Left kidney (tissue), 2 donors: Measurements from ENCODE around the gene MBP. TPM values are rescaled to one million over a fixed set of nuclear protein-coding genes. Genes with fewer than 3 reads are reported as not detected.

Source experiments
- DNase-seq: peaks from one replicate; pipeline ENCODE4 v3.0.0-alpha.2; 2013
- polyA plus RNA-seq: library from polyadenylated mRNA; unstranded; fragments of 120-200 nt; gene quantifications from one replicate; pipeline ENCODE4 v1.2.1, GENCODE V29; 2013; ENCODE audit not compliant: insufficient read length

The MBP gene
- polyA plus RNA-seq, 1 donor, result 17.1 TPM

DNA sequence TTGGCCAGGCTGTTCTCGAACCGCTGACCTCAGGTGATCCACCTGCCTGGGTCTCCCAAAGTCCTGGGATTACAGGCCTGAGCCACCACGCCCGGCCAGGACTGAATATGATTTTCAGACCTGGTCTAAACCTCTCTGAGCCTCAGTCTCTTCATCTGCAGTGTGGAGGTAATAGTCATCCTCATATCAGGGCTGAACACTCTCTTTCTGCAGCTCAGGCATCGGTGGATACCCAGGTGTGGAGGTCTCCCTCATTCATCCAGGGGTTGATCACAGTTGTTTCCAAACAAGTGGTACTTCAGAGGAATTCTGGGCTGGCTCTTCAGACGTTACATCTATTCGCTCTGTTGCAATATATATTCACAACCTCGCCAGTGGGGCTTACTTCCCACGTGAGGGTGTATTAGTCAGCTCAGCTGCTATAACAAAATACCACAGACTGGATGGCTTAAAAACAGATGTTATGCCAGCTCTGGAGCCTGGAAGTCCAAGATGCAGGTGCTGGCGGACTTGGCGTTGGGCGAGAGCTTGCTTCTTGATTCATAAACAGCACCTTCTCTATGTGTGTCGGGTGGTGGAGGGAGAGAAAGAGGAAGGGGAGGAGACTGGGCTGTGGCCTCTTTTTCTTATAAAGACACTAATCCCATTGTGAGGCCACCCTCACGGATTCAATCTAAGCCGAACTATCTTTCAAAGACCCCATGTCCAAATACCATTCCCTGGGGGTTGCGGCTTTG, 2.9 kb upstream of the MBP start:
- DNase-seq, result no peak

DNA sequence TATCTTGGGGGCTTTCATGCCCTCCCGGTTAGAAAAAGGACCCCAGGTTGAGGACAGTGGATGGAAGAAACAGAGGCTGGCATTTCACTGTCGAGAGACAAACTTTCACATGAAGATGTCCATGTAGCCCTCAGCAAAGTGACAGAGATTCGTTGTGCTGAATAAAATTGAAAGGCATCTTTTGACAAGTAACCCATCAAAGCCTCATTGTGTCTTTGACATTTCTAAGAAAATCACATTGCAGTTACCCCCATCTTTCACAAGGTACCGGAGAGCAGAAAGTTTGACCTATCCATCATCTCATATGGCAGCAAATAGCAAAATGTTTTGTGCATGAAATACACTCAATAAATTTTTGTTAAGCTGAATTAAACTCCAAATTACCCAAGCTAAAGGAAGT, 2.0 kb upstream of the MBP start:
- DNase-seq, result no peak

DNA sequence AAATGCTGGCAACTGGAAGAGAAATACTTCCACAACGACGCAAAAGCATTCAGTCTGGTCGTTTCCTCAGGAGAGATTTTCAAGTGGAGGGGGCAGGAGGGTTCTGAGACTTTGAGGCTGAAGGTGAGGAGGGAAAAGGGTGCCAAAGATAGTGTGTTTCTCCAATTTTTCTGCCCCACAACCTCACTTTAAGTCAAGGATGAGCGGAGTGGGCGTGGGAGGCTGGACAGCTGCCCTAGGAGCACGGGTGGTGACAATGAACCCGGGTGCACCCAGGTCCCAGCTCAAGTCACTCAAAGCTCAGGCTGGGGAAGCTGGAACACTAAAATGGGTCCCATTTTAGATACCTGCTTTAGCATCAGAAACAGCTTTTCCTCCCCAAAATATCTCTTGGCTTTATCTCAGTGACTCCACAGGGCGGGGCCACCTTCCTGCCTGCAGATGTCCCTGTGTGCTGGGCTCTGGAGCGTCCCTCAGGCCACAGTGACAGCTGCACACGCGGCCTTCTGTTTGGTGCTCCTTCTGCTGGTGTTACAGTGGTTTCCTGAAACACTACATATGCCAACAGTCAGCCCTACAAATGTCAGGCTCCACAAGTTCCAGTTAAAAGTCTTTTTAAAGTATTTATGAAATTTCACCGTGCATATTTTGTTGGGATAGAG, 1.4 kb upstream of the MBP start:
- no peak for DNase-seq

DNA sequence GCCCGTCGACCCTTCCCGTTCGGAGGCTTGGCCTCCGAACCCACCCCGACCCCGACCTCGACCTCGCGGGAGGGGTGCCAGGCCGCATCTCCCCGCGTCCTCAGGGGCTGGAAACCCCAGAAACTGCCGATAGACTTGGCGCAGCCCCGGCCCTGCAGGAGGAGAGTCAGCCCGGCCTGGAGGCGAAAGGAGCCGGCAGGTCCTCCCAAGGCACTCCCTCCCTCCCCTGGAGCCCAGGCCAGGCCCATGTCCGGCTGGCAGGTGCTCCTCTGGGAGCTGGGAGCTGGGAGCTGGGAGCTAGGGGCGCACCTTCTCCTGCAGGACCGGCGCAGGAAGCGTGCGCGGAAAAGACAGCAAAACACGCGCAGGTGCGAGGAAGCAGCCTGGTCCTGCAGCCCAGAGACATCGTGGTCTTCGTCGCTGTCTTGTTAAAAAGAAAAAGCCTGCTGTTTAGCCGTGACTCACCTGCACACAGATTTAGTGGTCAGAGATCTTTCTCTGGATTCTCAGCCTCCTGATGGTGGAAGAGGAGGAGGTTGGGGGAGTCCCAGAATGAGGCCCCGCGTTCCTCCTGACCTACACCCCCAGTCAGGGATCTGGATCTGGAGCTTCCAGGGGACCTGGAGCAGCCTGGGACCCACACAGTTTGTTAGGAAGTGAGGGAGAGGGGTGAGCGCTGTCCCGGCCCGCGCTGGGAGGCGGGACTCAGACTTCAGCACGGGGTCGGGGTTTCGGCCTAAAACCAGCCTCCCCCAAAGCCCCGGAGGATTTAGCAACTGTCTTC, 660 bp upstream of the MBP start:
- no peak for DNase-seq

DNA sequence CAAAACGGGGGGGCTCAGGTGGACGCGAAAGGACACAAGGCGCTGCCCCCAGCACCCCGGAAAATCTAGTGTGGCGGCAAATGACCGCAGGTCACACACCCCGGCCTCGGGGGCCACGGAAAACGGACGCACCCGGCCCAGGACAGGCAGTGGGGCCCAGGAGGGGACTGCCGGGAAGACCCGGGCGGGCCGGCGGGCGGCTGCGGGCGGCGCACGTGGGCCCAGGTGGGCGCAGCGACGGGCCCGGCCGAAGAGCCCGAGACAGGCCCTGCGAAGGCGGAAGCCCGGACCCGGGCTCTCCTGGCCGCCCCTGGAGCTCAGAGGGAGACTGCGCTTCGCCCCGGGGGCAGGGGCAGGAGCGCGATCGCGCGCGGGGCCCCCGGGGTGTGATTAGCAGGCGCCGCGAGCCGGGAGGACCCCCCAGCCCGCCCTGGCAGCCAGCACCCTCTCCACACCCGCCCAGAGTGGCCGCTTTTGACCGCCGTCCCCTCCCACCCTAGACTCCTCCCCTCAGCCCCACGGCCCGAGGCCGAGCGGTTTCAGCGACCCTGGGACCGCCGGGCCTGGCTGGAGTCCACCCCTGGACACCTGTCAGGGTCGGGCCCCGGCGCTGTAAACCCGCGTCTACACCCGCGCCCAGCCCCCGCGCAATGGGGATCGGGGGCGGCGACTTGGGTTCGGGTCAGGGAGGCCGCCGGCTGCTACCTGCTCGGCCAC, 773 bp downstream of the MBP start:
- DNase-seq, result no peak

DNA sequence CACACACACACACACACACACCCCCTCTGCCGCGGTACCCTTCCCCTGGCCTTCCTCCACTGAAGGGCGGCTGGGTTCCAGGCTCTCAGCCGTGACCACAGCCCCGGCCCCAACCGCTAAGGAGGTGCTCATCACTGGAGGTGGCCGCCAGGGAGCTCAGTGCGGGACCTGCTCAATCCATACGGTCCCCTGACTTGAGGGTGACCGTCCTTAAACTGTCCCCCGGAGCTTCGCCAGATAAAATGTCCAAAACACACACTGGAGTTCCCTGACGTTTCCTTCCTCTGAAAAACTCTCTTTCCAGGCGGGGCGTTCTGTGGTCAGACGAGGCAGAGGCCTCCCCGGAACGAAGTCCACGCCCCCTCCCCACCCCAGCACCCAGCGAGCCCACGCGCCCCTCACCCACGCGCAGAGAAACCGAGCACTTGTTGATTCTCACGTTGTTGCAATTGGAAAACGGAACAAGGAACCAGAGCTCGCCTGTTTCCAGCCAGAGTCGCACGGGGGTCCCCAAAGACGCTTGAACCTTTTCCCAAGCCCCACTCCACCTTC, 1.4 kb downstream of the MBP start:
- DNase-seq, result no peak

DNA sequence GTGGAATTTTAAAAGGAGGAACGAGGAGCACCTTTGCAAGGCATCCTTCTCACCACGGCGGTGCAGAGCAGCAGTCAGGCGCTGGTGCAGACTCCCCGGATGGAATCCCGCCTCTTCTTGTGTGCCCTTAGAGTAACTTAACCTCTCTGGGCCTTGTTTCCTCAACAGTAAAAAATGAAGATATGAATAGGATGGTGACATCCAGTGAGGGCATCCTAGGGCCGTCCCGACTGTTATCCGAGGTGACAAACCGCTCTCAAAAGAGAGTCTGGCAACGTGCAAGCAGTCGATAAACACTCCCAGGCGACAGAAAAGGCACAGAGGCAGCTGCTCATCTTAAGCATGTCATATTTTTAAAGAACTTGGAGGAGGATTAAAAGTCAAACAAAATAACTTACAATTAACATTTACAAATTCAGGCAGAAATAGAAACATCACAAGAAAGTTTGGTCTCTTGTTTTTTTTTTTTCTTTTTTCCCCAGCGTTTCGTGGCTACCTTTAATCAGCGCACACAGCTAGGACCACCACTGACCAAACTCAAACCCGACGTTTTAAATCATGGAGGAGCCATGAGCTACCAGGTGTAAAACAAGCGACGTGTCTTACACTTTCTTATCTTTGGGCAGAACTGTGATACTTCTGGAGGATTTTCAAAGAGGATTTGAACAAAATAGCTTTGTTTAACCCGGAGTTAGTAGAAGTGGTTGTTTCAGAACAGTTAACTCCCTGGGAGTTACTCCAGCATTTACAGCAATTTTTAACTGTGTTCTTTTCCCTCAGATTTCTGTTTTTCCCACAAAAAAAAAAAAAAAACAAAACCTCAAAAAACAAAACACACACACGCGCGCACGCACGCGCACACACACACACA, 2.1 kb downstream of the MBP start:
- DNase-seq, result no peak

DNA sequence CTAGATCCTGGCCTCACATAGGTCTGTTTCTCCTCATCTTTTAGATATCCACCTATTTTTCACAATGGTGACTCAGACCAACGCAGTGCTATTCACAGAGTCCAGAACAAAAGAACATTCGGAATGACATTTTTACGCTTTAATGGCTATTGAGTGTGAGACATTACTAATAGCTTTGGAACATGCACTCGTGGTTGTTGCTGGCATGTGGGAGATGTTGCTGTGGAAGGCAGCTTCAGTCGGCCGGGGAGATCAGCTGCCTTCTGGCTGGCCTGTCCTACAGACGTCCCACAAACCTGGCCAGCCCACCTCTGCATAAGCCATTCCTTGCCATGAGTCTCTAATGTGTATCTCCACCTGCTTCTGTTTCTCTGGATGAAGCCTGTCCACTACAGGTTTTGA, 3.4 kb downstream of the MBP start:
- no peak for DNase-seq

DNA sequence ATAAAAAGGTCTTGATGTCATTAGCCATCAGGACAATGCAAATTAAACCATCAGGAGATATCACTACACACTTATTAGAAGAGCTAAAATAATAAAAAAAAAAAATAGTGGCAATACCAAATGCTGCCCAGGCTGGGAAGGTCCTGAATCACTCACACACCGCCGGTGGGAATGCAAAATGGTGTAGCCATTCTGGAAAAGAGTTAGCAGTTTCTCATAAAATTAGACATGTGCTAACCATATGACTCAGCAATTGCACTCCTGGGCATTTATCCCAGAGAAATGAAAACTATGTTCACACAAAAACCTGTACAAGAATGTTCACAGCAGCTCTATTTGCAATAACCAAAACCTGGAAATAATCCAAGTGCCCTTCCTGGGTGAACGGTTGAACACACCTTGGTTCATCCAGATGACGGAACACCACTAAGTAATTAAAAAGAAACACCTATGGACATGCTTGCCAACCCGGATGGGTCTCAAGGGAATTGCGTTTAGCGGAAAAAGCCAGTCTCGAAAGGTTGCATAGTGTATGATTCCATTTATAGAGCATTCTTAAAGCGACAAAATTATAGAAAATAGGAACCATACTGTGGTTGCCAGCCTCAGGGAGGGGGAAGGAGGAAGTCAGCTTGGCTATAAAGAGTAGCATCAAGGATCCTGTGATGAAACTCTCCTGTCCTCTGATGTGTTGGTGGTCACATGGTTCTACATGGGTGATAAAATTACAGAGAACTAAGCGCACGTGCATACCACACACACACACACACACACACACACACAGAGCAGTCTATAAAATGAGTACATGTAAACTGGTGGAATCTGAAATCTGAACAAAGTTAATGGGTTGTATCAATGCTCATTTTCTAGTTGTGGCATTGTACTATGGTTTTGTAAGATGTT, 4.6 kb downstream of the MBP start:
- no peak for DNase-seq

DNA sequence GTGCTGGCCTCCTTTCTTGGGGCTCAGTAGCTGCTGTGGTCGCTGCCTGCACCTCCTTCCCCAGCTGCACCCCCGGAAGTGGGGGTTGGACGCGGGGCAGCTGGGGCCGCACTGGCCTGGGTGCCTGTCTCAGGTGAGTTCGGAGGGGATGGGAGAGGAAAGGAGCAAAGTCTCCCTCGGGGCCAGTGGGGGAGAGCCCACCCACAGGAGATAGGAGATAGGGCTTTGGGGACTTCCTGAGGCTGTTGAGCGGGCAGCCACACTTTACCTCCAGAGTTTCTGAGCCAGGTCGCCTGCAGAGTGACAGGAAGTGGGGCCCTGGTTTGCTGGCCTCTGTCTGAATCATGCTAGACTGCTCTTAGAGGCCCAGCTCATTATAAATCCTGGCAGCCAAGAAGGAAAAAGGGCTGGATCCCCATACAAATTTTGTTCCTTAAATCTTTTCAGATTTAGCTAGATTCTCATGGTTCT, 8.1 kb downstream of the MBP start:
- no peak for DNase-seq

DNA sequence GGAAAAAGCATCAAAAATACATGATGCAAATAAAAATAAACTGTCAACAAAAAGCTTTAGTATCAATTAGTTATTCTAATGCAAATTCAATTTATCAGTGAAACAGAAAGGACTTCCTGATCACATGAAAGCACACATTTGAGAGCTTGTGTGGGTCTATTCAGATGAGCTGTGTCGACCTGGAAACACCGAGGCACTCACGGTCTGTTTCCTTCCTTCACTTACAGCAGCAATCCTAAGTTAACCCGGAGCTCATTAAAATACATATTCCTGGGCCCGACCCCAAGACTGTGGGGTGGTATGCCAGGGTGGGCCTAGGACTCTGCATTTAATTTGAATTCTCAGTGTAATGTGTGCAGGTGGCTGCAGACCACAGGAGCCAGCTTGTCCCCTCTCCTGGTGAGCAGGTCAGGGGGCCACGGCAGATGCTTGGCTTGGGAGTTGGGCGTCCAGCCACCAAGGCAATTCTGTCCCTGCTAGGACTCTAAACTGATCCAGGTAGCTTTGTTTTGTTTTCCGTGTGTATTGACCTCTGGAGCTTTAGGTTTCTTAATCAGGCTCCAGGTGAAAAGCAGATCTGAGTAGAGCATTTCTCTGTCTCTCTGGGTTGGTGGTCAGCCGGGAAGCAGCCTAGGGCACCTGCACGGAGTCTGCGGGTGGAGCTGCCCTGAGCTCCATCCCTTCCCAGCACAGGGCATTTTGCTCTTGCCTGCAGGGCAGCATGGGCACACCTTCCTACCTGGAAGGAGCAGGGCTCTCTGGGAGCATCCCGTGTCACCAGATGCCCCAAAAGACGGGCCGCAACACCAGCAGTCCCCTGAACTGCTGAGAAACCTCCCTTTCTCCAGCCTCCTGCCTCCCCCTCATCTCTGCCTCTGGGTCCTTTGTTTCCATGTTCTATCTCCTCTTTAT, 9.0 kb downstream of the MBP start:
- DNase-seq, result no peak

DNA sequence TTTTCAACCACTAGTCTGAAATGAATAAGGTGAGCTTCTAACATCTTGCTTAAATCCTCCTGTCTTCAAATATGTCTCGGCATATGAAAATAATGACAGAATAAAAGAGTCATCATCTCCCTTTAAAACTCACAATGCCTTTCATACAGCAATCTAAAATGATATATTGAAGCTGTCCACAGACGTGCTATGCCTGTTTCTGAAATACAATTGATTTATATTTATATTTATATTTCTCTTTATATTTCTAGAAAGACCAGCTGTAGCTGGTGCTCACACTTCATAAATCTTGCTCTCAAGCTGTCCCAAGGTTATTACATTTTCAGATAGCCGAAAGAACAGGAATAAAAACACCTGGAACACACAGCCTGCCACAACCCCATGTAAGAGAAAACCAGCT, 11.1 kb downstream of the MBP start:
- DNase-seq, result no peak

DNA sequence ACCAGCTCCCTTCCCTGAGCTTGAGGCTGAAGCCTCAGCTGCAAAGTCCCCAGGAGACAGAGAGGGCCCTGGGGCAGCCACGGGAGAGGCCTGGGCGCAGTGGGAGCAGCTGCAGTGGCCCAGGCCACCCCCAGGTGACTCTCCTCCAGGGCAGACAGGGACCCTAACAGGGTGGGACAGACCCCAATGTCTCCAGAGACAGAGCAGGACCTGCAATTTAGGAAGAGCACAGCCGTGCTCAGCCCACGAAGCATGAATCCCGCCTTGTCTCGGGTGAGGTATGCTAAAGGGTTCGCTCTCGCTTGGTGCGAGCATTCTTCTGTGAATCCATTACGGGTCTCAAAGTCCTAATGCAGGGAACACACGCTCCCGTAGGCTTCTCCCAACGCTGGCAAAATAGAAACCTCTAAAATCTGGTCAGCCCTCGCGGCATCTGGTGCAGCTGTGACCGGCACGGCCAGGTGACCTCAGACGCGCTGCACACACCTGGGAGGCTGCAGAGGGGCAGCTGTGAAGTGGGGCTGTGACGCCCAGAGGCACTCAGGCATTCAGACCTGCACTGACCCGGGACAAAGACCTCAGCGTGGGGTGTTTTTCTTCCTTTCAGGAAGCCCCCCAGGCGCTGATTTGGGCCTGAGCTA, 12.6 kb downstream of the MBP start:
- DNase-seq, result no peak

DNA sequence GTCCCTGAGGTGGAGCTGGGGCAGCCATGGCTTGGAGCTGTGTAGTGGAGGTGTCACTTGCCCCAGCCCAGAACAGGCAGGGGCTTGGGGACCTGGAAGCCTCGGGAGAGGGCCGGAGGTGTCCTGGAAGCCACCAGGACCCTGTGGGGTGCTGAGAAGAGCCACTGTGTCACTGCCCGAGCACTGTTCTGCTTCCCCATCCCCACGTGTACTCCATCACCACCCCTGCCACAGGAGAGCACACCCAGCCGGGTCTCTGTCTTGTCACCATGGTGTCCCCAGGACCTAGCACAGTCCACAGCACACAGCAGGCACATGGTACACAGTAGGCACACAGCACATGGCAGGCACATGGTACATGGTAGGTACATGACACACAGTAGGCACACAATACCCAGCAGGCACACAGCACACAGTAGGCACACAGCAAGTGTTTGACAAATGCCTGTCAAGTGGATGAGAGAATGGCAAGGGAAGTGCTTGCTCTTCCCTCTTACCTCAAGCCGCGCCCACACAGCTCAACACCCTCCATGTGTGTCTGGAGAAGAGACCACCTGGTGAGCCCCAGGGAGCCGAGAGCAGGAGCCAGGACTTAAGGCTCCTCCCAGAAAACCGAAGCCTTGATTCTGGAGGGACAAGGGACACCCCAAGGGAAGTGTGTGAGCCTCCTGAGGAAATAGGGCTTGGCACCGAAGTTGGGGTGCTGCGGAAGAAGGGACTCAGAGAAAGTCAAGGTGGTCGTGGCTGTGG, 13.3 kb downstream of the MBP start:
- no peak for DNase-seq

DNA sequence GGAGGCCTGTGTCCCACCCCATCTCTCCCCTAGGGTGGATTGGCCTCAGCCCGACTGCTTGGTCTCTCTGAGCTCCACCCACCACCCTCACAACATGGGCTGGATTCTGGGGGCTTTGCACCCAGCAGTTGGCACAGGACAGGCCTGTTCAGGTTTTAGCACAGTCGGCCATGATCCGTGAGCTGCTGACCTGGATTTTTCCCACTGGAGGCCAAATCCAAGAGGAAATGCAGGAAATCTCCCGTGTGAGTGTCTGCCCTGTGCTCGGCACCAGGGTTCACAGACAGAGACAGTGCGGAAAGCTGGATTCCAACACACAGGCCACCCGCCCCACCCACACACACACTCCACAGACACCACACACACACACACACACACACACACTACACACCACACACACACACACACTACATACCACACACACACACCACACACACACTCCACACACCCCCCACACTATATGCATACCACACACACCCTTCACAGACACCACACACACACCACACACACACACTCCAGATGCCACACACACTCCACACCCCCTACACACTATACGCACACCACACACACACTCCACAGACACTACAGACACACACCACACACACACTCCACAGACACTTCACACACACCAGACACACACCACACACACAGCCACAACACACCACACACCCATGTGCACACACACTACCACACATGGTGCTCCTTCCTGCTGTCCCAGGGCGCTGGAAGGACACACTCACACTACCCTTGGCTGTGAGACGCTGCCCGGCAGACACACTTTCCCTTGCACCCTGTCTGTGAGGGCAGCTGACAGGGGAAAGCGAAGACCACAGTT, 14.1 kb downstream of the MBP start:
- no peak for DNase-seq

DNA sequence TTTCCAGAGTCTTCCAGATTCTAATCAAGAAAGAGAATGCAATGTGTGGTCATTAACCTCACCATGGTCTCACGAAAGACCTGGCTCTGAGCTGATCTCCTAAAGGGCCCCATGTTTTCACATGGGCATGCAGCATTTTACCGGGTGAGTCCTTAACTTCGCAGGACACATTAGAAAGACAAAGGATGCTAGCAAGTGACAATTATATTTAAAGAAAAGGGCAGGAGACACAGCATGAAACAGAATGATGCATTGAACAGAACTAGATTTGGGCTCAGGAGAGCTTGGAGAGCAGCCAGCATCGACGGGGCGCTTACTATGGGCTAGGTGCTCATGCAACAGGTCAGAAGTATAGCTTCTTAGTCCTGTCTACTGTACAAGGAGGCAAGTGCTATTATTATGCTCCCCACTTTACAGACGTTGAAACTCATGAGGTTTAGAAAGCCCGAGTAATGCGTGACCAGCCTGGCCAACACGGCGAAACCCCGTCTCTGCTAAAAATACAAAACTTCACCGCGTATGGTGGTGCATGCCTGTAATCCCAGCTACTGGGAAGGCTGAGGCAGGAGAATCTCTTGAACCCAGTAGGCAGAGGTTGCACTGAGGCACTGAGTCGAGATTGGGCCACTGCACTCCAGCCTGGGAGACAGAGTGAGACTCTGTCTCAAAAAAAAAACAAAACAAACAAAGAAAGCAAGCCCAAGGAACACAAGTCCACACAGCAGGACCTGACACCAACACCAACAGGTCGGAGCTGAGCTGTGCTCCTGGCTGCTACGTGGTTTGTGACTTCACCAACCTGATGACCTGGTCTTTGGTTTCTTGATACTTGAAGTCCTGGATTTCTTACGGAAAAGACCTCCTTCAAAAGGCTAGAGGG, 16.1 kb downstream of the MBP start:
- DNase-seq, result no peak
